GM13976 (cell line): ENCODE results near the gene MRPL37.

Experiments used
- DNase-seq: peaks from one replicate; pipeline ENCODE4 v3.0.0; 2012; ENCODE audit warnings: low spot score
- CTCF ChIP-seq: IDR thresholded peaks from 2 replicates; pipeline ENCODE4 v1.5.1; 2012; ENCODE audit warnings: borderline replicate concordance, mild to moderate bottlenecking; ENCODE audit not compliant: insufficient read depth; ENCODE audit errors: extremely low read depth, missing control alignments, control extremely low read depth
- in situ Hi-C: fragments of 300-500 bp; cut with MboI; formaldehyde crosslinking; loops from one replicate; pipeline ENCODE4 v1.12.0; 2022; ENCODE audit warnings: low sequenced_read_pairs, mixed read lengths, inconsistent platforms; ENCODE audit not compliant: unreplicated experiment

The MRPL37 gene

GRCh38 chr1:54215523-54215922, 15.6 kb downstream of the MRPL37 start:
- in situ Hi-C loops: no loop called here
- no peak for DNase-seq
- TF ChIP-seq CTCF: no peak

GRCh38 chr1:54218883-54219687, 19.1 kb downstream of the MRPL37 start:
- in situ Hi-C loops: no loop called here
- TF ChIP-seq CTCF: no peak
- DNase-seq: no peak

GRCh38 chr1:54219688-54220003, 19.7 kb downstream of the MRPL37 start:
- in situ Hi-C loops: no loop called here
- no peak for DNase-seq
- no peak for TF ChIP-seq CTCF

- in situ Hi-C loops: no loop called here
- no peak for DNase-seq
- no peak for TF ChIP-seq CTCF
Measured at GRCh38 chr1:54220004-54220811, 20.2 kb downstream of the MRPL37 start.

GRCh38 chr1:54221113-54221834, 21.3 kb downstream of the MRPL37 start:
- TF ChIP-seq CTCF: no peak
- no peak for DNase-seq
- in situ Hi-C loops: no loop called here

GRCh38 chr1:54221867-54222484, 22.0 kb downstream of the MRPL37 start:
- in situ Hi-C loops: no loop called here
- DNase-seq: no peak
- TF ChIP-seq CTCF: no peak
